Glomerular visceral epithelial cell (primary cell): Measurements from ENCODE around the gene MYO10.

ENCODE experiments used
- DNase-seq: peaks from one replicate; pipeline ENCODE4 v3.0.0-alpha.2; 2016; ENCODE audit errors: extremely low spot score

Gene MYO10

DNA sequence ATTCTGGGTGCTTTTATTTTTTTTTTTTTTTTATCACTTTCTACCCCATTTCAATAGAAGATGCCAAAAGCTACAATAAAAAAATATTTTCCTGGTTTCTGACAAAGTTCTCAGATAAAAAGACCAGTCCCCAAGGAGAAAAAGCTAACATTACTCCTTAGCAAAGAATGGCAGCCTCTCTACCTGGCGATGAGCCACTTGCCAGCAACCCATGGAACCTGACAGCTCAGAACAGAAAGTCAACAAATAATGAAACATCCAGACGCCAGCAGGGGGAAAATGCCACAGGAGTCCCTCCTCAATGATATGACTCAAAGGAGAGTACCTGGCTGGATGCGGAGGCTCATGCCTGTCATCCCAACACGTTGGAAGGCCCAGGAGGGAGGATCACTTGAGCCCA is 123.2 kb downstream of the MYO10 start:
- peak; percentile 35 for DNase-seq

DNA sequence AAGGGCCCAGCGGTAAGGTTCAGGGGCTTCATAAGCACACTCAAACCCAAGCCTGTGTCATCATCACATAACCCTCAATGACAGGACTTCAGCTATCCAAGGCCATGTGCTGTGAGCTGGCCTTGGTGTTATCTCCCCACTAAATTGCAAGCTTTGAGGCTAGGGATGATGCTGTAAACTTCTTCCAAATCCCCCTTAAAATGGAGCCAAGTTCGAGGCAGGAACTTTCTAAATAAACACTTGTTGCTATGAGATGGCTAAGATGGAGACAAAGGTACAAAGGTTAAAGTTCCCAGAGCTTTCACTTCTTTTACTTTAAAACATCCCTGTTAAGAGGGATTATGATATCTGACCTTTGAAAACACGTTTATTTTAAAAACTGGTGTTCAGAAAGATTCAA is 123.6 kb downstream of the MYO10 start:
- DNase-seq: no peak

DNA sequence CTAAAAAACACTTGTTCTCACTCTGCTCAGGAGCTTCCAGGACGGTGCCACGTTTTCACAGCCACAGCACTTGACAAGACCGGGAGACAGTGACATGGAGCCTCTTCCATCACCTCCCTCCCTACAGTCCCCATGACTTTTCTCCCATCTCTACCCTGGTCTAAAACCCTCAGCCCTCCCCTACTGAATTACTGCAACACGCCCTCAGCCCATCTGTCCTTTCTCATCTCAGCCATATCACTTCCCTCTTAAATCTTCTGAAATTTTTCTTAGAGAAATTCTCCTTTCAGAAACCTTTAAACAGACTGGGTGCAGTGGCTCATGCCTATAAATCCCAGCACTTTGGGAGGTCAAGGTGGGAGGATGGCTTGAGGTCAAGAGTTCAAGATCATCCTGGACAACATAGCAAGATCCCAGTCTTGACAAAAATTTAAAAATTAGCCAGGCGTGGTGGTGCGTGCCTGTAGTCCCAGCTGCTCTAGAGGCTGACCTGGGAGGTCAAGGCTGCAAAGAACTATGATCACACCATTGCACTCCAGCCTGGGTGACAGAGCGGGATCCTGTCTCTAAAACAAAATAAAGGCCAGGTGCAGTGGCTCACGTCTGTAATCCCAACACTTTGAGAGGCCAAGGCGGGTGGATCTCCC is 125.8 kb downstream of the MYO10 start:
- no peak for DNase-seq

DNA sequence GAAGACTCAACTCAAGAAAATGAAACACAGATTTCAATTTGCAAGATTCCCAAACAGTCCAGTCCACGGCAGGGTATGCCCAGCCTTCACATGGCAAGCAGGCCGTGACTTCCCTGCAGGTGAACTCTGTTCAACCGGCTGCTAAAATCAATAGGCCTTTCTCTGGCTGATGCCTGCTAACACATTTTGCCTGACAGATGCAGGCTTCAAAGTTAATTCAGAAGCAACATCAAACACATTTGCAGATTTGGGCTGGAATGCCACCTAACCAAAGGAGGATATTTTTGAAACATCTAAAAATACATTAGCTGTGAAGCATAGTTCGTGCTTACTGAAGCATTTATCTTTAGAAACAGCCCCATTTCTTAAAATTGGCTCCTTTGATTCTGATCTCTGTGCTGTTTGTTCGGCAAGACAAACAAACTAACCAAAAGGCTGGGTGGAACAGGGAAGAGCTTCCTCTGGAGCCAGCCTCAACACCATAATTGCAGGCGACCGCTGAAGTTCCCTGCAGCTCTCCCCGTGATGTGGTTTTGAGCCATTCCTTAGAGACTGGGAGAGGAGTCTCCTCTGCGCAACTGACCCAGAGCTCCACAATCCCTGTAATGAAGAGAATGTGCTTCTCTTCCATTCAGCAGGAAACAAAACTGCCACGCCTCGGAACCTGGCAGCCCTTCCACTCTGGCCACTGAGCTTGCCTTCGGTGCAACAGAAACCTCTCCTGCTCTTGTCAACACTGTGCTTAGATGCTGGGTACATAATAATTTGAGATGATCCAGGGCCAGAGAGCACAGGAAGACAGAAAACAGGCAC is 126.5 kb downstream of the MYO10 start:
- DNase-seq: peak; percentile 47

DNA sequence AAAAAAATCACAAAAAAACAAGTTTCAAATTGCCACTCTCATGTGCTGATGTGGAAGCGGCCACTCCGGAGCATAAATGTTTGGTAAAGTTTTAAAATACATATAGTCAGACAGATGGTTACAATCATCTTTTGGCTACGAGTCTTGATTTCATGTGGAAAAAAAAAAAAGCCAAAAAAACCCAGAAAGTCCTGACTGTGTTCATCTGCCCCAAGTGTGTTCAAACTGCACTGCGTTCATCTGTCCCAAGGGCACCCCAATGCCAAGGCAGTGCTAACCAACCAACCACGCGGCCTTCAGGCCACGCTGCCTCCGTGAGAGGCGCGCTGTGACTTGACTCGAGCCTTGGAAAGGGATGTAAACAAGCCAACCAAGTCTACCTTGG is 127.1 kb downstream of the MYO10 start:
- DNase-seq: no peak

DNA sequence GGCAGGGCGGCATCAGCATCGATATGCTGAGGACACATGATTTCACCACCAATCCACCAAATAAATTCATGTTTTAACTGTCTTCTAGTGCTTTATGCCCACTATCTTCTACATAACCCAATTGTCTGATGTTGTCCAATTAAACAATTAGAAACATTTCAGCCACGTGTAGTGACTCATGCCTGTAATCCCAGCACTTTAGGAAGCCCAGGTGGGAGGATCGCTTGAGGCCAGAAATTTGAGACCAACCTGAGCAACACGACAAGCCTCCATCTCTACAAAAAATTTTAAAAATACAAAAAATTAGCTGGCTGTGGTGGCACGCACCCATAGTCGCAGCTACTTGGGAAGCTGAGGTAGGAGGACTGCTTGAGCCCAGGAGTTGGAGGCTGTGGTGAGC is 128.1 kb downstream of the MYO10 start:
- no peak for DNase-seq

DNA sequence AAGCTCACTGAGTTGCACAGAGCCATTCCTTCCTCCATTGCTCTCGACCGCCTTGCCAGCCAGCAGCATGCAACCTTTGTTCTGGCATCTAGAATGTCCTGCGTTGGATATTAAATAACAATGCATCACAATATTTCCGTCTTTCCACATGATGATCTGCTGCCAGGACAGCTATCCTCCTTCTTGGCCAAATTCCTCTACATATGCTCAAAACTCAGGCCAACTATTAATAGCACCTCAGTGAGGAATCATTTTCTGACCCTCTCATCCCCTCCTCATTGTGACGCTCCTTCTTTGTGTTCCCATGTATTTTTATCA is 128.6 kb downstream of the MYO10 start:
- no peak for DNase-seq

DNA sequence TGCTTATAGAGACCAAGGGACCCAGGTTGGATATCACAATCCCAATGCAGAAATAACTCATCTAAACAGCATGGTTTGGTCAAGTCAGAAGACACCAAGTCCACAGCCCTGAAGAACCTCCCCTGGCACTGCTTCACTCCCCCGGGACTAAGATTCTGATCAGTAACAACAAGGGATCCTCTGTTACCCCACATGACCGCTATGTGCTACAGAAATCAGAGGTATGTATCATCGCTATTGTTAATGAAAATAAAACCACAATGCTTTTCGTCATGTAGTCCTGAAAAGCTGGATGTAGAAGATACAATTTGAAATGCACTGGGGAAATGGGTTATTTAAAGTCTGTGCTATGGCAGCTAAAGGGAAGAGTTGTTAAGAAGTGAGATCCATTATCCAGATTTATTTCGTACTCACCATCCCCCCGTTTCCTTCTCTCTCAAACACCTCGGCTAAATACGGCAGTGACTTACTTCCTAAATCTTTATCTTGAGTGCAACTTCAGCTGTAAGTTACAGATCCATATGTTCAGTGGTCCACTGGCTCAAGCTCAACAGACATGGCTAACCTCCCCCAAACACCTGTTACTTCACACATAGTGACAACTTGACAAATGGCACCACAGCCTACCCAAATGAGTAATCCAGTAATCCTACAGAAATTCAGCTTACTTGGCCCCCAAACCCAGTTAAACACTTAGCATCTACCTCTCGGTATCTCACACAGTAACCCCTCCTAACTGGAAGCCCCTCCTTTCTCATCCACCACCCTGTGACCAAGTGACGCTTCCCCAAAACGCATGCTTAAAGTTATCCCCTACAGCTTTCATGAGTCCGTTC is 129.2 kb downstream of the MYO10 start:
- no peak for DNase-seq

DNA sequence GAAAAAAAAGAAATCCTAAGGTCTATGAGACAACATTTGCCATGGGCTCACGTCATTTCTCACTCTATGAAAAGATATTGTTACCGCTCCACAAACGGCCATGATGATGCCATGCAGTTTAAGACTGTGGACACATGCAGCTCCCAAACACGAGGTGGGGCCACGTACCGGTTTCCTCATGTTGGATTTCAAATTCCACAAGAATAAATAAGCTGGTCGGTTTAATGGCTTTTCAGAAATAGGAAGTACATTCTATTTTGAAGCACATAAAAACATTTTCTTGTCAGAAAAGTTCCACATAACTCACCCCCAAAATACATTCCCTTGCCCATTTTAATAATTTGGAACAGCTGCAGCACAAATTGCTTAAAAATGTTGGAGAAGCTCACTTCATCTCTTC is 130.6 kb downstream of the MYO10 start:
- DNase-seq: no peak

DNA sequence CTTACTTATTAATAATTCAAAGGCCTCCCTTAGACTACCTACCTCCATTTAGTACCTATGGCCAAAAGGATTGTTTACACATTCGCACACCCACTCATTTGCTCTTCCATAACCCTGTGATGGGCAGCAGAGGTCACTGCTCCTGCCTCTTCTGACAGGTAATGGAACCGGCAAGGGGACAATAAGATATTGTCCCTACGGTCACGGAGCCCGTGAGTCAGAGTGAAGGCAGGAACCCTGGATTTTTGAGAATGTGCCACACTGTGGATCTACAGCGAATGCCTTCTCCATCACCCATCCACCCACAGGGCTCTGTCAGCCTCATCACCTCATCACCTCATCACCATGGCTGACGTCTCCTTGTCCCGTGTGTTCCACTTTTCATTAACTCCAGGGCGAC is 132.3 kb downstream of the MYO10 start:
- no peak for DNase-seq

DNA sequence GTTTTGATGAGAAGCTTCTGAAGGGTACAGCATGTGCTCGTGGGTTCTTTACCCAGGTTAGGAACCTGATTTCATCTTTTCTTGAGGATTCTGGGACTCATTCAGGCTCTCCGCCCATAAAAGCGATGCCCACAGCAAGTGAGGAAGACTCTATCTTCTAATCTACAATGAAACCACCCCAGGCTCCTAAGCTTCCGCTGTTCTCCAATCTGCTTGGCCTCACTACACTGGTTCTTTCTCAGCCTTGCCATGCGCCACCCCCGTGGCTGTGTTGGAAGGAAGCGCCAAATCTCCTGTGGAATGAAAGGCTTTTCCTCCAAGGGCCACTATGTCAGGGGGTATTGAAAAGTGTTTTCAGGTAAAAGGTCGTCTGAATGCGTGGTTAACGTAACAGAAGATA is 135.6 kb downstream of the MYO10 start:
- no peak for DNase-seq

DNA sequence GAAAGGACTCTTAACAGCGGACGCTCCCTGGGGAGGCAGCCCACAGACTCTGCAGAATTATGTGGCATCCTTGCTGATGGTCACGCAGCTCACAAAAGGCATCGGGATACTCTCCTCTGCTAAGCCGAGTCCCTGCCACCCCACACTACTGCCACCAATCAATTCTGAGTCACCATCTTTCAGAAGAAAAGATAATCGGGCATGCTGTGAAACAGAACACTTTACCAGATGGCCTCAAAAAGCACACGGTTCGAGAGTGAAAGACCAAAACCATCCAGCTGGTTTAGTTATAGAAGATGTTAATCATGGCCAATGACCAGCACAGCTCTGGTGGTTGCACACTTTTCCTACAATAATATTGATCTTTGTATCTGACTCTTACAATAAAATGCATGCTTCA is 136.3 kb downstream of the MYO10 start:
- DNase-seq: no peak

DNA sequence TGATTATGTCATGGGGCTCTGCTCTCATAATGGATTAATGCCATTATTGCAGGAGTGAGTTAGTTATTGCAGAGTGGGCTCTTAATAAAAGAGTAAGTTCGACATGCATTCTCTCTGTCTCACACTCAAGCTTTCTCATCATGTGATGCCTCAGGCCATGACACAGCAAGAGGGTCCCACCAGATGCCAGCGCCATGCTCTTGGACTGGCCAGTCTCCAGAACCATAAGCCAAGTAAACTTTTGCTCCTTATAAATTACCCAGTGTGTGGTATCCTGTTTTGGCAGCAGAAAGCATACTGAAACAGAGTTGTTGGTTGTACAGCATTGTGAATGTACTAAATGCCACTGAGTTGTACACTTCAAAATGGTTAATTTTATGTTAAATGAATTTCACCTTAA is 138.1 kb downstream of the MYO10 start:
- no peak for DNase-seq

DNA sequence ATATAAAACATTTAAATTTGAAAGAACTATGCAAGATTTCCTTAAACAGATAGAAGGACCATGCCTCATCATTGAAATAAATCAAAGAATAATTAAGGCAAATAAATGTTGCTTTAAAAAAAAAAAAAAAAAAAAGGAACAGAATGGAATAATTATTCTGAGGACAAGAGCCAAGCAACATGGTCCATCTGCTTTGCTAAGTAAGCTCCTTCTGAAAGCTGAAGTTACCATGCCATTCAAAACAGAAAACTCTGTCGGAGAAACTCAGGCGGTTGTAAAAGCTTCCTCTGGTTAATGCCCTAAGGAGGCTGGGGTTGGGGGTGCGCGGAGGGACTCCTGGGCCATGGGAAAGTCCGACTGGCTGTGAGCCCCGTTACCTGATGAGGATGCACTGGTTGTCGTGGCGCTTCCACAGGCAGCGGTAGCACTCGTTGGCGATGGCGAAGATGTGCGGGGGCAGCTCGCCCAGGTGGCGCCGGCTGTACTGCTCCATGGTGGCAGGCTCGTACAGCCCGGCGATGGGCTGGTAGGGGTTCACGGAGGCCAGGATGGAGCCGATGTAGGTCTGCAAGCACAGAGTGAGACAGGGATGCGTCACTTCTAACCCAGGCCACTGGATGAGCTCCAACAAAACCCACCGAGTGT is 141.7 kb downstream of the MYO10 start:
- no peak for DNase-seq

DNA sequence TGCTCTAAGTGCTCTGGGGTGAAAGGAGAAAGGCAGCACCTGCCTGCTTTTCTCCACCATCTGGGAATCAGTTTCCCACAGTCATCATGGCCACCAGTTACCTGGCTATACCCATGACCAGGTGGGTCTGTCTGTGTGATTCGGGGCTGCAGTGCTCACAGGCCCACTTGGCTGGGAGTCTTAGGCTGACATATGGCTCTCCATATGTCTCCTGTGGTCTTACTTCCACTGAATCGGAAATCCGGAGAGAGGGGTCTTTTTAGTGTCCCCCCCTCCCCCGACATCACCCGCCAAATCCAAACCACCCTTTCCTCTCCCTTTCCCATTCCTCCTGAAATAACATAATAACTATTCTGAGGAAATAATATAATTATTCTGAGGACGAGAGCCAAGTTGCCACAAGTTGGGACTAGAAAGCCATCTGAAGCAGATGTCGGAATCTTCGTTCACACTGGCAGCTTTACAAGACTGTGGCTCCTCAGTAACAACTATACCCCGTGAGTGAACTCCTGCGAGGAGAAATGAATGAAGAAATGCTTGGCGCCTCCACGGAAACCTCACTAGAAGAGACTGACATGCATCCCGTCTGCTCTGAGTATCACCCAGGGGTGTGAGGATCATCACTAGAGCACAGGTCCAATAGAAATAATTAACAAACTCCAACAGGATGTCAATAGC is 143.4 kb downstream of the MYO10 start:
- no peak for DNase-seq

DNA sequence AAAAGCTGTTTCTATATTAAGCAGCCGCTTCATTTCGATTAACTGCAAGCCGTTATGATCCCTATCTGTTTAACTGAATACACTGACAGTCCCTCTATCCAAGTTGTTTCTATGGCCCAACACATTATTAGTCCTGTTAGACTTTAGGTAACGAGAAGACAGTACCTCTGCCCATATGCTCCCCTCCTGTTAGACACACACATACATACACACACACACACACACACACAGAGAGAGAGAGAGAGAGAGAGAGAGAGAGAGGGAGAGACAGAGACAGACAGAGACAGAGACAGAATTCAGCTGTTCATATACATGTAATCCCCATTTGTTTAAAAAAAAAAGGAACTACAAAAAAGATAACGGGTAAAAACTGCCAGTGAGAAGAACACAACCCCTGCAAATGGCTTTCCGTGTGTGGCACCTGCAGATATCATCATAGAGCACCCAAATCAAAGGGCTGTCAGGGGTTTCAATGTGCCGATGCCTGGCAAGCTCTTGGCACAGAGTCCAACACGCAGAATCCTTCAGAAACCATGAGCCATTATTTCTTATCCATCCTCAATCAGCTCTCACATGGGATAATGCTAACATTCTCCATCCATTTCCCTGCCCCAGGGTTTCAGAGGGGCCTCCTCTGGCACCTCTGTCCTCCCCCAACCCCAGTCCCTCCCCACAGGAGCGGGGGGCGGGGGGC is 144.0 kb downstream of the MYO10 start:
- DNase-seq: no peak

DNA sequence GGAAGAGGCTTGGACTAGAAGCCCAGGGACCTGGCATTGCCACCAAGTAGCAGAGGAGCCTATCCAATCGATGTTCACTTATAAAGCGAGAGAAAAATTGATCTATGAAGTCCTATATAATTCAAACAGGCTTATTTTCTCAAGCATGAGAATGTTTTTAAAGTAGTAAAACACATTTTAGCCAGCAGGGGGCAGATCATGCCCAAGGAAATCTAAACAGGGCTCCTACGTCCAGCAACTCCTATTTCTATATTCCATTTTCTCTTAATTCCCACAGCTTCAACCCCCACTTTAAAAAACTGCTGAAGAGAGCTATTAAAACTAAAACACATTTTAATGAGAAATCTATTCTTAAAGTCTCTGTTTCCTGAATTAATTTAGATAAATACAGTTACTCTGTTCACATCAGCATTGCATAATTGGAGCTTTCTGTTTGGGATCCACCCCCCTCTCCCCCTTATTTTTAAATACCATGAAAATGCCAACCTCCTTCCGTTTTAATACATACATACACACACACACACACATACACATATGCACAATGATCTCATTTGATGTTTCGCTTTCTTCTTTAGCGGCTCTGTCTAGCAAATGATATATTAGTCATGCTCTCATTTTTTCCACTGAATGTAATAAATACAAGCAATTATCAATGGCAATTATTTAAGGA is 144.9 kb downstream of the MYO10 start:
- DNase-seq: peak; percentile 68

DNA sequence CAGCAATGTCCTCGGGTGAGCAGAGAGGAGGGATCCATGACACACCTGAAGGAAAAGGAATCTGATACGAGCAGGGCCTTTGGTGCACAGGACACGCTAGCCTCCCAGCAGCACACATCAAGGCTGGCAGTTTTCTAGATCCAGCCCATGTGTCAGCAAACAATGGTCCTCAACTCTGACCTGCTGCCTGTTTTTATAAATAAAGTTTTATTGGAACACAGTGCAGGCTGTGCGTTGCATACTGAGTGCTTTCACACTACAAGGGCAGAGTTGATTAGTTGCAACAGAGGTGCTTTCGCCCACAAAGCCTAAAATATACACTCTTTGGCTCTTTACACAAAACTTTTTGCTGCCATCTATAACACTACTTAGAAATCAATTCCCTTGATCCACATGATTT is 147.1 kb downstream of the MYO10 start:
- no peak for DNase-seq

DNA sequence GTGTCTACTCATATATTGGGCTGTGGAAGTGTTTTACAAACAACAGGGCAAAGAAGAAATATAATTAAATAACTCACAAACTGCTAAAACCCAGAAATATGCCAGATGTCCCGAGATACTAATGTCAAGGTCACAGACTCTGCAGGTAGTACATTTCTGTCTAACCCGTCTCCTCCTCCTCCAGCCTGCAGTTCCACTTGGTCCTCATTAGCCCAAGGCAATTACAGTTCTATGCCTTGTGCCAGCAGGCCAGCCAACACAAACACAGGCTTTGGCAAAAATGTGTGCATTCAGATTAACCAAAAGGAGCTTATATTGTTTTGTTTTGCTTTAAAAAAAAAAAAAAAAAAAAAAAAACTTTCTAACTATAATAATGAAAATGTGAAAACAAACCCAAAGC is 148.8 kb downstream of the MYO10 start:
- no peak for DNase-seq
